NCI-H1092 (cell line): ENCODE results near the gene PPM1N.

Experiments used
- DNase-seq: peaks from one replicate; lab custom pipeline; 2025; lab: John Stamatoyannopoulos, UW

Gene PPM1N

DNA sequence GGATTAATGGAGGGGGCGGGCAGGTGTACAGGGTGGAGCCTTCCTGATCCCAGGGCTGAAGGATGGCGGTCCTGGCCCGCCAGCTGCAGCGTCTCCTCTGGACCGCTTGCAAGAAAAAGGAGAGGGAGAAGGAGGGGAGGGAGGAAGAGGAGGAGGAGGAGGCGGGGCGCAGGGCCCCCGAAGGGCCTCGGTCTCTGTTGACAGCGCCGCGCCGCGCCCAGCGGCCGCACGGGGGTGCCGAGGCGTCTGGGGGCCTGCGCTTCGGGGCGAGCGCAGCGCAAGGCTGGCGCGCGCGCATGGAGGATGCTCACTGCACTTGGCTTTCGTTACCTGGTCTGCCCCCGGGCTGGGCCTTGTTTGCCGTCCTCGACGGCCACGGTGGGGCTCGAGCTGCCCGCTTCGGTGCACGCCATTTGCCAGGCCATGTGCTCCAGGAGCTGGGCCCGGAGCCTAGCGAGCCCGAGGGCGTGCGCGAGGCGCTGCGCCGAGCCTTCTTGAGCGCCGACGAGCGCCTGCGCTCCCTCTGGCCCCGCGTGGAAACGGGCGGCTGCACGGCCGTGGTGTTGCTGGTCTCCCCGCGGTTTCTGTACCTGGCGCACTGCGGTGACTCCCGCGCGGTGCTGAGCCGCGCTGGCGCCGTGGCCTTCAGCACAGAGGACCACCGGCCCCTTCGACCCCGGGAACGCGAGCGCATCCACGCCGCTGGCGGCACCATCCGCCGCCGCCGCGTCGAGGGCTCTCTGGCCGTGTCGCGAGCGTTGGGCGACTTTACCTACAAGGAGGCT lies at the start of gene PPM1N:
Gene PPM1N, plus strand, starts transcription at position 33 of the 785 bp plus-strand sequence. Its CDS starts 30 bp downstream, at position 63.
- no peak for DNase-seq

DNA sequence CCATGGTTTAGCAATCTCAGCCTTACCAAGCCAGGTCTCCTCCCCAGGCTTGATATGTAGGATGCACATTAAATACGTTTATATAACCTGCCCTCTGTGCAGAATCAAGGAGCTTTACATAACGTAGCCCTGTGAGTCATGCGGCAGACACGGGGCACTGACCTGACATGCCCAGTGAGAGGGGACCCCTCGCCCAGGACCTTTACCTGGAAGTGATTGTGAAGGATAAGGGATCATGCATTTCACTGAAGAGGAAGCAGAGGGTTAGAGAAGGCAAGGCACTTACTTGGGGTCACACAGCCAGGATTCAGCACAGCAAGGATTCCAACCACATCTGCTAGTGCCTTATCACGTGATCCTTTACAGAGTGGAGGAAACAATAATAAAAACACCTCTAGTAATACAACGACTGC lies 49.4 kb upstream of the PPM1N start:
- DNase-seq: no peak

DNA sequence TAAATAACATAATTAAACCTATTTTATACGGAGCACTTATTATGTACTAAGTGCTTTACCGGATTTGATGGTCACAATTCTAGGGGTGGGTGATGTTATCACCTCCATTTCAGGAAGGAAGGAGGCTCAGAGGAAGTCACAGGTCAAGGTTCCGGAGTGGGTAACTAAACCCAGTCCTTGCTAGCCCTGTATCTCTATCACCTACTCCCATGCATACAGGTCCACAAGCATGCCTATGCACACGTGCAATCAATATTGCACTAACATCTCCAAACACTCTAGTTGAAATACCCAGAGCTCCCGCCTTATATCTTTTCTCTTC lies 48.3 kb upstream of the PPM1N start:
- no peak for DNase-seq

- no peak for DNase-seq
Measured at GRCh38 chr19:45451131-45451849, 47.0 kb upstream of the PPM1N start.

DNA sequence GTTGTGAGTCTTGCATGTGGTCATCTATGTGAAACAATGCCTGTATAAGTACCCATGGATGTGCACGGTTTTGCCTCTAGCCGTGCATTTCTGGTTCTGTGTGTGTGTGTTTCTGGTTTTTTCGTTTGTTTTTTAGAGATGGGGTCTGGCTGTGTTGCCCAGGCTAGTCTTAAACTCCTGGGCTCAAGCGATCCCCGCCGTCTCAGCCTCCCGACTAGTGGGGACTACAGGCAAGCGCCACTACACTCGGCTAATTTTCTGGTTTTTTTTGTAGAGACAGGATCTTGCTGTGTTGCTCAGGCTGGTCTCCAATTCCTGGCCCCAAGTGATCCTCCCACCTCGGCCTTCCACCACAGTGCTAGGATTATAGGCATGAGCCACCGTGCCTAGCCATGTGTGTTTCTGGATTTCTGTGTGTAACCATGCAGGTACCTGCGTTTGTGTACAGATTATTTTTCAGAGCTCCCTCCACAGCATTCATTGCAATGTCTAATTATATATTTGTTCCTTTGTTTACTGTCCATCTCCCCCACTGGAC lies 46.3 kb upstream of the PPM1N start:
- DNase-seq: no peak

DNA sequence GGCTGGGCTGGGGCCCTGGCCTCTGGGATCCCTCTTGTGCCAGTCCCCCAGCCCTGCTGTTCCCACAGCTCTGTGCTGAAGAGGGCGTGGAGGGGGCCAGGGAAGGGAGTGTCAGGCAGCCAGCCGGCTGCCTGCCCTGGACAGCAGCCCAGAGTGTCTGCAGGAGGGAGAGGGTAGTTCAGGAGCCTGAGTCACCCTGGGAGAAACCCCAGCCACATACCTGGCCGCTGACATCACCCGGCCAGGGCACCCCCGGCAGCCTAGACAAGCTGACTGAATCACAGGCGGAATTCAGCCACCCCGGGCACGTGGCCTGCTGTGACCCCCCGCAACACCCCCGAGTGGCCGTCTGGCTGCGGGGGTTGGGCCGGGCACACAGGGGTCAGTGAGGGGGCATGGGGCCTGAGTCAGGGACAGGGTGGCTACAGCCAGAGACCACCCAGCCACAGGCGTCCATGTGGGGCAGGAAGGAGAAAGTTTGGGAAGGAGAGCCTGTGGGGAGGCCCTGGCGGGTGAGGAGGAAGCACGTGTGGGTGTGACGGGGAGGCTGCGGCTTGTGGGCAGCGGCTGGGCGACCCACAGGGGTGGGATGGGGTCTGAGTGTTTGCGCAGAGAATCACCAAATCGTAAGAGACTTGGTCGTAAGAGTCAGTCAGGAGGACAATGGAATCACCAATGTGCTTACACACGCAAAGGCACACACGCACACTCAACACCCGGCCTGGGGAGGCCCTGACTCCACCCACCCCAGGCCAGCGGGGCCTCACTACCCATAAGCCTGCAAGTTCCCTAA lies 42.3 kb upstream of the PPM1N start:
- no peak for DNase-seq

DNA sequence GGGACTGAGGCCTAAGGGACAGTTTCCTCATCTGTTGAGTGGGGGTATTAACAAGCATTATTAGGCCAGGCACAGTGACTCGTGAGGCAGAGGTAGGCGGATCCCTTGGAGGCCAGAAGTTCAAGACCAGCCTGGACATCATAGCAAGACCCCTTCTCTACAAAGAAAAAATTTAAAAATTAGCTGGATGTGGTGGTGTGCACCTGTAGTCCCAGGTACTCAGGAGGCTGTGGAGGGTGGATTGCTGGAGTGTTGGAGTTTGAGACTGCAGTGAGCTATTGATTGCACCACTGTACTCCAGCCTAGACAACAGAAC lies 41.8 kb upstream of the PPM1N start:
- no peak for DNase-seq

DNA sequence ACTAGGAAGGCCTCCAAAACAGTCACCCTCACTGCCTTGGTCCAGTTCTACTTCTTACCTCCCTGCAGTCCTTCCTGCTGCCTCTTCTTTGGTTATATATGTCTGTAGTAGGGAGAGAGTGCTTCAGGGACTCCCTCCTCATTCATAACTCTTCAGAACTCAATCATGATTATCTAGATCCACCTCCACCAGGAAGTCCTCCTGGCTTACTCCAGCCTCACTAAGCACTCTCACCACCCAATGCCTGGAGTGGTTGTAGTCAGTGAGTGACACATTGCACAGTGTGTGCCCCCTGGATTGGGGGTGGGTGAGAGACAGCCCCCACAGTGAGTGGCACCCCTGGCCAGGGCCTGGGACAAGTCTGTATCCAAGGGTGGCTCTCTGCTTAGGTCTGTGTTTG lies 40.5 kb upstream of the PPM1N start:
- DNase-seq: no peak

GRCh38 chr19:45460807-45461347 lies 37.4 kb upstream of the PPM1N start:
- no peak for DNase-seq

DNA sequence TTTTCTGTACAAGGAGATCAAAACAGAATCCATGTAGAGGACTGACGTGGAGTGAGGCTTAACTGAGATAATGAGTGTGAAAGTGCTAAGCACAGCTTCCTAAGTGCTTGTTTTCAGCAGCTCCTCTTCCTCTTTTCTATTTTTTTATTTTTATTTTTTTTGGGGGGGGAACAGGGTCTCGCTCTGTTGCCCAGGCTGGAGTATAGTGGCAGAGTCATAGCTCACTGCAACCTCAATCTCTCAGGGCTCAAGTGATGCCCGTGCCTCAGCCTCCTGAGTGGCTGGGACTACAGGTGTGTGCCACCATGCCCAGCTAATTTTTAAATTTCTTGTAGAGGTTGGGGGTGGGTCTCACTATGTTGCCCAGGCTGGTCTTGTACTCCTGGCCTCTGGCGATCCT lies 36.1 kb upstream of the PPM1N start:
- DNase-seq: no peak

DNA sequence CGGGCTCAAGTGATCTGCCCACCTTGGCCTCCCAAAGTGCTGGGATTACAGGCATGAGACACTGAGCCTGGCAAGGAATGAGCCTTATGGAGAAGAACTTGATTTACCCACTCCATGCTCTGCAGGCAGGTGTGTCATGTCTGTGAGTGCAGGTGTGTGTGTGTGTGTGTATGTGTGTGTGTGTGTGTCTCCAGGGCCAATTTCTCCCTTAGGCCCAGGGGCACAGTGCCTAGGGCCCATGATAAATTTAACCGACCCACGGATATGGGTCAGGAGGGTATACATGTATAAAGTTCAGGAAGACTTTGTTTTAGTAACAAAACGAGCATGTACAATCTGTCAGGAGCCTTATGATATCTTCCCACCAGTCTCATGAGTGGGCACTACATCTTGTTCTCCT lies 35.0 kb upstream of the PPM1N start:
- no peak for DNase-seq

DNA sequence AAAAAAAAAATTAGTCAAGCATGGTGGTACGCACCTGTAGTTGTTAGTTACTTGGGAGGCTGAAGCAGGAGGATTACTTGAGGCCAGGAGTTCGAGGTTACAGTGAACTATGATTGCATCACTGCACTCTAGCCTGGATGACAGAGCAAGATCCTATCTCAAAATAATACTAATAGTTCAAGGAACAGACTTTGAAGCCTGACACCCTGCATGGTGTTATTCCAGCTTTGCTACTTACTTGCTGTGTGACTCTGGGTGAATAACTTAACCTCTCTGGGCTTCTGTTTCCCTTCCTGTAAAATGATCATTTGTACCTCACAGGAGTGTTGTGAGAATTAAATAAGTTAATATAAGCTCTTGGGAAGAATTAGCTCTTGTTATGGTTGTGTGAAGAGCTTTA lies 34.0 kb upstream of the PPM1N start:
- DNase-seq: no peak

DNA sequence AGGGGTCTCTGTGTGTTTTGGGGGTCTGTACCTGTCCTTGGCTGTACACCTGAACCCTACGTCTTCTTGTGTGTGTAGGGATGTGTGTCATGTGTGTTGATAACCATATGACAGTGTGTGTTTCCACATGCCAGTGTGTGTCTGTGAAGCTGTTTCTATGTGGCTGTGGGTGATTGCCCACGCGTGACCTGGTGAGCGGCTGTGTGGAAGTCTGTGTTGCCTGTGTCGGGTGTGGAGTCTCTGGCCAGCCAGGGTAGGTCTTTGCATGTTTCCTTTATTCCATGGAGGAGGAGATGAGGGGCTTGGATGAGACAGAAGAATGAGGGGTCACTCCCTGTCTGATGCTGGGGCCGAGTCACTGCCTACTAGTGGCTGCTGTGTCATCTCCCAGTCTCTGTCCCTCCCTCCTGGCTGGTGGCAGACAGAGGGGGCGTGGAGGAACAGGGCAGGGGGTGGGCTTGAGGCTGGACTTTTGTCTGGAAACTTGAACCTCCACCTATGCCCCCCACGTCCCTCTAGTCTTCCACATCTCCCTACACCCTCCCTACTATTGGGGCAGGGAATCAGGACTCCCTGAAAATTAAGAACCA lies 33.3 kb upstream of the PPM1N start:
- no peak for DNase-seq

DNA sequence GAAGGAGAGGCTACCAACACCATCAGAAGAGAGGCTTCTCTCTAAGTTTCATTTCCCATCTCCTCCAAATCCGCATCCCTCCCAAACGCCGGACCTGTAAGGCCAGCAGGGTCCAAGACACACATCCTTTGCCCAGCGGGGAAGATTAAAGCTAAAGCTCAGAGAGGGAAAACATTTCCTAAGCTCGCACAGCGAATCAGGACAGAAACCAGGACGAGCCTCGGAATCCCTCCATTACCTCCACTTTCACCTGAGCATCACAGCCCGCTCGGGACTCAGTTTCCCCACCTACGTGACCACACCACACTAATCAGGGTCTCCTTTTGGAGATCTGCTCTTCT lies 31.2 kb upstream of the PPM1N start:
- DNase-seq: no peak

GRCh38 chr19:45467456-45468158 lies 30.6 kb upstream of the PPM1N start, which contains the start of gene FOSB:
Gene FOSB (plus strand): TSS chr19:45467996. CDS start chr19:45468587, 591 bp downstream.
- DNase-seq: peak; percentile 85

DNA sequence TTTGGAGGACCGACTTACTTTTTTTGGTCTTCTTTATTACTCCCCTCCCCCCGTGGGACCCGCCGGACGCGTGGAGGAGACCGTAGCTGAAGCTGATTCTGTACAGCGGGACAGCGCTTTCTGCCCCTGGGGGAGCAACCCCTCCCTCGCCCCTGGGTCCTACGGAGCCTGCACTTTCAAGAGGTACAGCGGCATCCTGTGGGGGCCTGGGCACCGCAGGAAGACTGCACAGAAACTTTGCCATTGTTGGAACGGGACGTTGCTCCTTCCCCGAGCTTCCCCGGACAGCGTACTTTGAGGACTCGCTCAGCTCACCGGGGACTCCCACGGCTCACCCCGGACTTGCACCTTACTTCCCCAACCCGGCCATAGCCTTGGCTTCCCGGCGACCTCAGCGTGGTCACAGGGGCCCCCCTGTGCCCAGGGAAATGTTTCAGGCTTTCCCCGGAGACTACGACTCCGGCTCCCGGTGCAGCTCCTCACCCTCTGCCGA lies 30.0 kb upstream of the PPM1N start:
- no peak for DNase-seq

GRCh38 chr19:45468803-45469131 lies 29.5 kb upstream of the PPM1N start:
- DNase-seq: no peak

GRCh38 chr19:45469132-45469944 lies 28.9 kb upstream of the PPM1N start:
- DNase-seq: peak; percentile 62

DNA sequence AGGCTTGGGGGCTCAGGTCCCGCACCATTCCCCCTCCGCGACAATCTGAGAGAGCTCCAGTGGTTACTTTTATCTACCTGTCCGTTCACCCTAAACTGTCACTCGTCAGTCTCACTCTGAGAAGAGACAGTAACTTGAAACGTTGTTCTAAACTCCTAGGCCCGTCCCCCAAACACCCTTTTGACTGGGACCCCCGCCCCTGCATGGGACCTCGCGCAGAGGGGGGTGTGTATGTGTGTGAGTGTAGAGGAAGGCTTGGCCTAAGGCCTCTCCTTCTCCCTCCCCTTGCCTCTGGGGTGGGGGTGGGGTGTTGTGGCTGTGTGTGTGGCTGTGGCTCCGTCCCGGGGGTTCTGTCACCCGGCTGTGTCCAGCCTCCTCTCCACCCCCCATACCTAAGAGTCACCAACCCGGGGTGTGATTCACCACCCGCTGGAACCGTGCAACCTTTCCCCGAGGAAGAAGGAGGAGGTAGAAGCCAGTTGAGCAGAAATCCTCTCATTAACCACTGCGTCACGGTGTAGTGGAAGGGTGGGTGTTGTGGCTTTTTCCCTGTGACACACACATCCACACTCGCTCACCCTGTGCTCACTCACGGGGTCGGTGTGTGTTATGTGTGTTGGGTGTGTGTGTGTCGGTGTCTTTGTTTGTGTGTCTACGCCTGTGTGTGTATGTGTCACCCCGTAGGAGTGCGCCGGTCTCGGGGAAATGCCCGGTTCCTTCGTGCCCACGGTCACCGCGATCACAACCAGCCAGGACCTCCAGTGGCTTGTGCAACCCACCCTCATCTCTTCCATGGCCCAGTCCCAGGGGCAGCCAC lies 28.1 kb upstream of the PPM1N start:
- no peak for DNase-seq

DNA sequence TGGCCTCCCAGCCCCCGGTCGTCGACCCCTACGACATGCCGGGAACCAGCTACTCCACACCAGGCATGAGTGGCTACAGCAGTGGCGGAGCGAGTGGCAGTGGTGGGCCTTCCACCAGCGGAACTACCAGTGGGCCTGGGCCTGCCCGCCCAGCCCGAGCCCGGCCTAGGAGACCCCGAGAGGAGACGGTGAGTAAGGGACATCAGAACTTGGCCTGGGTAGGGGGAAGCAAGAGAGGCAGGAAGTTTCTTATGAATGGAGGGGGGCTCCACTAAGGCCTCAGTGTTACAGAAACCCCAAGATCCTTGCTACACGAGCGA lies 27.5 kb upstream of the PPM1N start:
- no peak for DNase-seq
